Measurements from ENCODE around the gene KIAA0825.

The KIAA0825 gene

DNA sequence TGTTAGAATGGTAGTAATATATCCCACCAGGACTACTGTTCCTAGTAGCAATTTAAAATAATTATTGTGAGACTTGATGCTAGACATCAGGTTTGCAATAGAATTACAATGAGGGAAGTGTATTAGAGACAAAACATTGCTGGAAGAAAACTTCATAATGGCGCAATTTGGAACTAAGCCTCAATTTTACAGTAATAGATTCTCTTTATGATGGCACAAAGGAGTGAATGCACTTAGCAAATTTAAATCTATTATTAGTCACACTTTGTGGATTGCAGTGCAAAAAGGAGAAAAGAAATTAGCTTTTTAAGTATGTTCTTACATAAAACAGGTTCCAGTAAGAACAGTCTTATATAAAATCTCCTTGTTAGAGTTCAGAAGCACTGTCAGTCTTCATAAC lies 358.3 kb downstream of the KIAA0825 start:
- H3K4me3 ChIP-seq (ENCODE audit: low read length), result no peak overlapping the region
- DNase-seq (ENCODE audit: low read depth), result no peak
- TF ChIP-seq, protein P1, sequence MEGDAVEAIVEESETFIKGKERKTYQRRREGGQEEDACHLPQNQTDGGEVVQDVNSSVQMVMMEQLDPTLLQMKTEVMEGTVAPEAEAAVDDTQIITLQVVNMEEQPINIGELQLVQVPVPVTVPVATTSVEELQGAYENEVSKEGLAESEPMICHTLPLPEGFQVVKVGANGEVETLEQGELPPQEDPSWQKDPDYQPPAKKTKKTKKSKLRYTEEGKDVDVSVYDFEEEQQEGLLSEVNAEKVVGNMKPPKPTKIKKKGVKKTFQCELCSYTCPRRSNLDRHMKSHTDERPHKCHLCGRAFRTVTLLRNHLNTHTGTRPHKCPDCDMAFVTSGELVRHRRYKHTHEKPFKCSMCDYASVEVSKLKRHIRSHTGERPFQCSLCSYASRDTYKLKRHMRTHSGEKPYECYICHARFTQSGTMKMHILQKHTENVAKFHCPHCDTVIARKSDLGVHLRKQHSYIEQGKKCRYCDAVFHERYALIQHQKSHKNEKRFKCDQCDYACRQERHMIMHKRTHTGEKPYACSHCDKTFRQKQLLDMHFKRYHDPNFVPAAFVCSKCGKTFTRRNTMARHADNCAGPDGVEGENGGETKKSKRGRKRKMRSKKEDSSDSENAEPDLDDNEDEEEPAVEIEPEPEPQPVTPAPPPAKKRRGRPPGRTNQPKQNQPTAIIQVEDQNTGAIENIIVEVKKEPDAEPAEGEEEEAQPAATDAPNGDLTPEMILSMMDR (conservative IDR thresholded peaks at IDR 0.05; ENCODE audit: low read length), result no peak

DNA sequence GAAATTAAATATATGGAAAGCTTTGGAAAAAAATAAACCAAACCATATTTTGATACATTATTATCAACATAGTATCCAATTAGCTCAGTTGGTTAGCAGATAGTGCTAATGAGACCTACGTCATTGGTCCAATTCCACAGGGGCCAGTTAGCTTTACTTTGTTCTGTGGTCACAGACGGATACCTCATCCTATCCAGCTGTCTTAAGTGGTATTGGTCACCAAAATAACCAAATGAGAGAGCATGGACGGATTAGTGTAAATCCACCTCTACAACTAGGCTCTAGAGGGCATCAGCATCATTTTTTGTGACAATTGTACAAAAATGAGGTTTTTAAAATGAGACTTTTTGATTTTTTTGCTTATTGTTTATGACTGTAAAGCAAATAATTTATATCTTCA lies 364.2 kb downstream of the KIAA0825 start:
- H3K4me3 ChIP-seq (ENCODE audit: low read length), result no peak overlapping the region
- DNase-seq (ENCODE audit: low read depth), result no peak
- TF ChIP-seq, protein P1 (conservative IDR thresholded peaks at IDR 0.05; ENCODE audit: low read length), result peak; percentile 25

DNA sequence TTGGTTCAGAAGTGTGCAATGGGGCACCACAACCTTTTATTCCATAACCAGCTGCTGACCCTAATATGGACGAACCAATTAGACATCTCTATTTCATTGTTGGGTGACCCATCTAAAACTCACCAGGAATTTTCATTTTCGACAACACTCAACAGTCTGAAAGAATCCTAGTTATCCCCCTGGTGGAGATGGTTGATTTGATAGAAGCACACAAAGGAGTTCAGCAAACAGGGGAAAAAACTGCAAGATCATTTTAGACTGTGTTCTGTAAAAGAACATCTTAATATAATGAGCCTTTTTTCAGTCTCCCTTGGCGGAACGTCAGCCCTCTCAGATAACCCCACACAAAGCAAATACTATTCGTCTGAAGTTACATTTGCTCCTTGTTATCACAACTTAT lies 367.4 kb downstream of the KIAA0825 start:
- H3K4me3 ChIP-seq (ENCODE audit: low read length), result no peak overlapping the region
- no peak for DNase-seq (ENCODE audit: low read depth)
- TF ChIP-seq, protein P1 (conservative IDR thresholded peaks at IDR 0.05; ENCODE audit: low read length), result no peak

DNA sequence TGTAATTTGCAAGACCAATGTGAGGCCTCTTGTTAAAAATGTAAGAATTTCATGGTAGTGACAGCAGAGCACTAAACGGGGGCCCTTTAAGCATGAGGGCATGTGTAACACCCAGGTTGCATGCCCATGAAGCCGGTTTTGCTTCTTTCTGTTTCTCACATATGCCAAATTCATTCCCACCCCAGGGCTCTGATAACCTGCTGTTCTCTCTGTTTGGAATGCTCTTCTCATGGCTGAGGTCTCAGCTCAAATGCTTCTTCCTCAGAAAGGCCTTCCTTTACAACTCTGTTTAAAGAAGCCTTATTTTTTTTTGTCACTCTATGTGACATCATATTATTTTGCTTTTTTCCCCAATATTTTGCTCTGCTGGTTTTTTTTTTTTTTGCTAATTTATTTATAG lies 369.0 kb downstream of the KIAA0825 start:
- TF ChIP-seq, protein P1 (conservative IDR thresholded peaks at IDR 0.05; ENCODE audit: low read length), result no peak
- H3K4me3 ChIP-seq (ENCODE audit: low read length), result no peak overlapping the region
- no peak for DNase-seq (ENCODE audit: low read depth)

DNA sequence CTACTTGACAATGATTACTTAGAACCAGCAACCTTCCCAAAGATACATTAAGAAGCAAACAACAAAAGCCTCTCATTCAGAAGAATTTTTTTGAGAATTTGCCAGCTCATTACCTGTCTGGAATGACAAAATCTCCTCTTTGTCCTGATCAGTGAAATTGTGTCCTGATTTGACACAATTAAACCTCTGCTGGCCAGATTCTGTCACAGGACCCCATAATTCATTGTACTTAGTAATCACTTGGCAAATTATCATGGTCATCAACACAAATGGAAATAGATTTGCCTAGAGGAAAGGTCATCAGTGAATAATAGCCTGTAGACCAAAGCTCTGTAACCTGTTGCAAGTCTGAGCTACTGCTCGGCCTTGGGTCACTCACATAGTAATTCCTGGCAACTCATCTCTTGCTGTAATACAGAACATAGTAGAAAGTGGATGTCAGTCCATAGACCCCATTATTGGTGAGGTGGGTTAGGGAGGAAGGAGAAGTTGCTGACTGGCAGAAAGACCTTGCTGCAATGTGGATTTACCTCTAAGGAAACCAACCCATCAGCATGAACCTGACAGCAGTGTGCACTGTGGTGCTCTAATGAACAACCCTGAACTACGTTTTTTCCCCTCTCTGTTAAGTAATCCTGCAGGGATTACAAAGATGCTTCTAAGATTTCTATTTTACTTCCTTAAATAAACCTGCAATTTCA lies 370.1 kb downstream of the KIAA0825 start:
- TF ChIP-seq, protein P1 (conservative IDR thresholded peaks at IDR 0.05; ENCODE audit: low read length), result no peak
- H3K4me3 ChIP-seq (ENCODE audit: low read length), result no peak overlapping the region
- DNase-seq (ENCODE audit: low read depth), result no peak

DNA sequence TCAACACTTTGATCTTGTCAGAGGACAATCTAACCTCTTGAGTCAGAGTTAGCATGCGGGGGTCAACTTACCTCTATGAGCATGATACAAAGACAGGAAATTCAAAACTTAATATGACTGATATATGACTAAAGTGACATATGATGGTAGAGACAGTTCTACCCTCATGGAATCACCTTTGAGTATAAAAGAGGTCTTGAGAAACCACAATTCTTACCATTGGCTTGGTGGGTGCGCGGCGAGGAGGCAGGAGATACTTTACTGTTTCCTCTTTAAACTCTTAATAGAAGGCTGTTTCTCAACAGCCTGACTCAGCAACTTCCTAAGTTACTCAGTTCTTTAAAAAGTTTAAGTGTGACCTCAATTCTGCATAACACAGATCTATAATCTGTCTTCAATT lies 372.8 kb downstream of the KIAA0825 start:
- TF ChIP-seq, protein P1 (conservative IDR thresholded peaks at IDR 0.05; ENCODE audit: low read length), result no peak
- H3K4me3 ChIP-seq (ENCODE audit: low read length), result no peak overlapping the region
- DNase-seq (ENCODE audit: low read depth), result peak; percentile 55

DNA sequence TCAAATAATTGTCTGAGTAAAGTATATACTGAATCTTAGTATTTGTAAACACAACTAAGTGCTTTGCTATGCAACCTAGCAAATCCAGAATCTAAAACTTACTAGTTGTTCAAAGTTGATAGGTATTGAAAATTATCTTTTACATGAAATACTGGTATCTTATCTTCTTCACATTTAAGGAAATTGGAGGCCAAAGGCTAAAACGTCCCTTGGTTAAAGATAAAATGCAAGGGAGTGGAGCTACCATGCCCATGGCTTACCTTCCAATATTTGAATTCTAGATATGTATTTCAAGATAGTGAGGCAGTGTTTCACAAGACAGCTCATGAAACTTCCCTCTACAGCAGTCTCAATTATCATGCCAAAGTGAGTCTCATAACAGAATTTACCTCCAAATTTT lies 373.5 kb downstream of the KIAA0825 start:
- no peak overlapping the region for H3K4me3 ChIP-seq (ENCODE audit: low read length)
- TF ChIP-seq, protein P1 (conservative IDR thresholded peaks at IDR 0.05; ENCODE audit: low read length), result no peak
- DNase-seq (ENCODE audit: low read depth), result no peak
